ENCODE data around the gene DCBLD2. TPM values are rescaled to one million over a fixed set of nuclear protein-coding genes. Genes with fewer than 3 reads are reported as not detected.

DCBLD2 gene
- total and polyA plus RNA-seq, 9 of the 15 experiments (the other 6 are each of a cell fraction or from before 2014, with no cell fraction given) = 2.7 to 14.6 (median 7.4) TPM

- peak; percentile 33 to 57; a peak in 3 of 4 replicates for TF ChIP-seq FOXK2 (conservative IDR thresholded peaks at IDR 0.05 in 1 of 2, IDR thresholded peaks at IDR 0.05 in 1 of 2; ENCODE audit: low read depth in 2 of 2)
- TF ChIP-seq ETV1 (tag; conservative IDR thresholded peaks at IDR 0.05; ENCODE audit: low read depth) = peak; percentile 56; the same call in 1 of the 2 replicates
- TF ChIP-seq SP1 (CRISPR knock-in tag; IDR thresholded peaks at IDR 0.05) = peak; percentile 83
- no peak for TF ChIP-seq RBM17 (IDR thresholded peaks at IDR 0.05; ENCODE audit: borderline replicate concordance, low read depth, low read length)
- no peak for TF ChIP-seq EWSR1 (IDR thresholded peaks at IDR 0.05; ENCODE audit: borderline replicate concordance, low read depth, partially characterized antibody)
- peak; percentile 84 for TF ChIP-seq RBM25 (IDR thresholded peaks at IDR 0.05; ENCODE audit: low read depth, low read length, severe bottlenecking)
- TF ChIP-seq DACH1 (IDR thresholded peaks at IDR 0.05; ENCODE audit: partially characterized antibody) = no peak
- no peak for TF ChIP-seq NFIX (CRISPR knock-in tag; IDR thresholded peaks at IDR 0.05; ENCODE audit: low read depth)
- peak; percentile 52 for TF ChIP-seq CHD1 (IDR thresholded peaks at IDR 0.05; ENCODE audit: low read length)
- TF ChIP-seq NR2C2 (CRISPR knock-in tag; IDR thresholded peaks at IDR 0.05) = no peak
- no peak for TF ChIP-seq NR2C2 (tag; IDR thresholded peaks at IDR 0.05)
- TF ChIP-seq CHD2 (IDR thresholded peaks at IDR 0.05; ENCODE audit: low read depth, low read length) = peak; percentile 37; the same call in 1 of the 2 replicates
- TF ChIP-seq ZKSCAN3 (CRISPR knock-in tag; IDR thresholded peaks at IDR 0.05) = no peak
- TF ChIP-seq SAFB (IDR thresholded peaks at IDR 0.05; ENCODE audit: borderline replicate concordance, low read depth, low read length) = peak; percentile 48; the same call in 1 of the 2 replicates
- peak; percentile 73; the same call in 1 of the 2 replicates for TF ChIP-seq ZBTB5 (IDR thresholded peaks at IDR 0.05)
- no peak for TF ChIP-seq ATF1 (CRISPR knock-in tag; IDR thresholded peaks at IDR 0.05)
- peak; percentile 37; the same call in 1 of the 2 replicates for TF ChIP-seq ATF1 (tag; IDR thresholded peaks at IDR 0.05)
- TF ChIP-seq E2F6 (IDR thresholded peaks at IDR 0.05; ENCODE audit: borderline replicate concordance in 1 of 2, extremely low read depth in 1 of 2, insufficient read depth in 1 of 2, insufficient read length in 1 of 2, low read depth in 1 of 2, low read length in 1 of 2, poor library complexity in 1 of 2, severe bottlenecking in 1 of 2) = peak; percentile 41 to 70
- TF ChIP-seq ARID3A (IDR thresholded peaks at IDR 0.05; ENCODE audit: borderline replicate concordance, low read depth, low read length) = no peak
- TF ChIP-seq CREM (IDR thresholded peaks at IDR 0.05; ENCODE audit: low read depth) = peak; percentile 43
- TF ChIP-seq RBFOX2 (IDR thresholded peaks at IDR 0.05; ENCODE audit: low read depth, low read length) = peak; percentile 85
- peak; percentile 57 for TF ChIP-seq SUPT5H (IDR thresholded peaks at IDR 0.05)
- peak; percentile 42; the same call in 1 of the 2 replicates for TF ChIP-seq MTA3 (IDR thresholded peaks at IDR 0.05; ENCODE audit: borderline replicate concordance)
- peak; percentile 73 for TF ChIP-seq POLR2A (conservative IDR thresholded peaks at IDR 0.05)
- no peak for TF ChIP-seq ARHGAP35 (IDR thresholded peaks at IDR 0.05; ENCODE audit: partially characterized antibody)
These were observed at the start of gene DCBLD2 (continued) for GRCh38 chr3:98901392-98902350.
